GM18517 (cell line): ENCODE data around the gene MAPRE3.
"Not testable (repeated sequence)": the region's sequence is repeated elsewhere in the genome, so short reads cannot be mapped to it uniquely, and the experiment has no call there.

Experiments
- ATAC-seq: cut with Tn5 transposase; IDR thresholded peaks from one replicate; pipeline ENCODE4 v1.9.1; 2021; ENCODE audit warnings: mild to moderate bottlenecking, moderate library complexity; ENCODE audit not compliant: unreplicated experiment

The MAPRE3 gene

GRCh38 chr2:26970244-26970927, at the start of gene MAPRE3:
Gene MAPRE3, plus strand, starts transcription at chr2:26970637. Its CDS starts 51,582 bp downstream, at chr2:27022219.
- peak; percentile 71 for ATAC-seq

GRCh38 chr2:26921323-26921722, 49.1 kb upstream of the MAPRE3 start:
- ATAC-seq, result no peak

GRCh38 chr2:26922405-26923188, 47.8 kb upstream of the MAPRE3 start:
- no peak for ATAC-seq

- ATAC-seq, result not testable (repeated sequence)
Measured at GRCh38 chr2:26923189-26923466, 47.3 kb upstream of the MAPRE3 start.

GRCh38 chr2:26924731-26925099, 45.7 kb upstream of the MAPRE3 start:
- ATAC-seq, result no peak

GRCh38 chr2:26925100-26925791, 45.2 kb upstream of the MAPRE3 start:
- ATAC-seq, result no peak

- no peak for ATAC-seq
Measured at GRCh38 chr2:26927221-26927620, 43.2 kb upstream of the MAPRE3 start.

GRCh38 chr2:26932974-26933373, 37.5 kb upstream of the MAPRE3 start:
- no peak for ATAC-seq

- ATAC-seq, result no peak
Measured at GRCh38 chr2:26933431-26934334, 36.8 kb upstream of the MAPRE3 start.

GRCh38 chr2:26934335-26934724, 36.1 kb upstream of the MAPRE3 start:
- ATAC-seq, result no peak

GRCh38 chr2:26934985-26935384, 35.5 kb upstream of the MAPRE3 start:
- ATAC-seq, result no peak

GRCh38 chr2:26936855-26937254, 33.6 kb upstream of the MAPRE3 start:
- ATAC-seq, result no peak

- ATAC-seq, result no peak
Measured at GRCh38 chr2:26938399-26939118, 31.9 kb upstream of the MAPRE3 start.

GRCh38 chr2:26940001-26940400, 30.4 kb upstream of the MAPRE3 start:
- no peak for ATAC-seq

- no peak for ATAC-seq
Measured at GRCh38 chr2:26941486-26941885, 29.0 kb upstream of the MAPRE3 start.

- ATAC-seq, result no peak
Measured at GRCh38 chr2:26942543-26943295, 27.7 kb upstream of the MAPRE3 start.

- no peak for ATAC-seq
Measured at GRCh38 chr2:26945991-26946750, 24.3 kb upstream of the MAPRE3 start.

GRCh38 chr2:26946841-26947784, 23.3 kb upstream of the MAPRE3 start:
- no peak for ATAC-seq
